H7 (cell line): ENCODE data around the gene GALR1. TPM values are rescaled to one million over a fixed set of nuclear protein-coding genes. Genes with fewer than 3 reads are reported as not detected.

ENCODE experiments used
- DNase-seq: peaks from one replicate; pipeline ENCODE4 v3.0.0; 2012
- H3K27me3 ChIP-seq: 2 replicates; pipeline ENCODE4 v1.6.0; 2011; ENCODE audit warnings: mild to moderate bottlenecking, low read length; ENCODE audit not compliant: control insufficient read depth, insufficient read depth
- H3K36me3 ChIP-seq: replicated peaks from 2 replicates; pipeline ENCODE4 v1.5.1; 2011; ENCODE audit warnings: low read length; ENCODE audit not compliant: control insufficient read depth, insufficient read depth
- H3K4me3 ChIP-seq: 2 replicates; pipeline ENCODE4 v1.5.1; 2011; ENCODE audit warnings: low read depth, mild to moderate bottlenecking, control low read depth, low read length, moderate library complexity; ENCODE audit not compliant: insufficient read depth
- total RNA-seq: library from RNA; depleted of rRNA; stranded (reverse); fragments of >200 nt; shearing (Covaris generic); gene quantifications from 2 replicates; pipeline ENCODE4 v1.2.3, GENCODE V29; 2014; rRNA removed

GALR1 gene
- total RNA-seq, result 0.15 and 0.17 TPM in 2 replicates

- no peaks in the 10 kb centered on the region for H3K36me3 ChIP-seq
- peak; percentile 86 for DNase-seq
- H3K27me3 ChIP-seq, result peaks cover 44% of the 10 kb centered on the region
- peak within 1 kb of the TSS; percentile 60 for H3K4me3 ChIP-seq
Measured at GRCh38 chr18:77249569-77250500, at the start of gene GALR1. TSS of gene GALR1 (plus strand) at chr18:77249848. CDS start at chr18:77250549, 701 bp downstream.

- no peaks in the 10 kb centered on the region for H3K27me3 ChIP-seq
- H3K4me3 ChIP-seq, result no peak overlapping the region
- no peak for DNase-seq
- no peaks in the 10 kb centered on the region for H3K36me3 ChIP-seq
Measured at GRCh38 chr18:77201506-77201905, 48.1 kb upstream of the GALR1 start.

- no peaks in the 10 kb centered on the region for H3K27me3 ChIP-seq
- no peaks in the 10 kb centered on the region for H3K36me3 ChIP-seq
- no peak for DNase-seq
- H3K4me3 ChIP-seq, result no peak overlapping the region
Measured at GRCh38 chr18:77202329-77202728, 47.3 kb upstream of the GALR1 start.

- DNase-seq, result no peak
- Histone ChIP-seq H3K4me3 (no peak overlapping the region), H3K27me3 (no peaks in the 10 kb centered on the region), H3K36me3 (no peaks in the 10 kb centered on the region)
Measured at GRCh38 chr18:77203071-77203470, 46.6 kb upstream of the GALR1 start.

- no peak for DNase-seq
- Histone ChIP-seq H3K36me3 (no peaks in the 10 kb centered on the region), H3K27me3 (no peaks in the 10 kb centered on the region), H3K4me3 (no peak overlapping the region)
Measured at GRCh38 chr18:77203851-77204250, 45.8 kb upstream of the GALR1 start.

- Histone ChIP-seq H3K27me3 (no peaks in the 10 kb centered on the region), H3K4me3 (no peak overlapping the region), H3K36me3 (no peaks in the 10 kb centered on the region)
- no peak for DNase-seq
Measured at GRCh38 chr18:77205769-77206168, 43.9 kb upstream of the GALR1 start.

- no peak for DNase-seq
- Histone ChIP-seq H3K4me3 (no peak overlapping the region), H3K36me3 (no peaks in the 10 kb centered on the region), H3K27me3 (no peaks in the 10 kb centered on the region)
Measured at GRCh38 chr18:77206676-77207374, 42.8 kb upstream of the GALR1 start.

- DNase-seq, result peak; percentile 75
- Histone ChIP-seq H3K36me3 (no peaks in the 10 kb centered on the region), H3K4me3 (no peak overlapping the region), H3K27me3 (no peaks in the 10 kb centered on the region)
Measured at GRCh38 chr18:77207540-77207939, 42.1 kb upstream of the GALR1 start.

- H3K27me3 ChIP-seq, result no peaks in the 10 kb centered on the region
- H3K36me3 ChIP-seq, result no peaks in the 10 kb centered on the region
- no peak overlapping the region for H3K4me3 ChIP-seq
- no peak for DNase-seq
Measured at GRCh38 chr18:77208964-77209363, 40.7 kb upstream of the GALR1 start.

- H3K36me3 ChIP-seq, result no peaks in the 10 kb centered on the region
- H3K4me3 ChIP-seq, result no peak overlapping the region
- DNase-seq, result no peak
- H3K27me3 ChIP-seq, result no peaks in the 10 kb centered on the region
Measured at GRCh38 chr18:77209587-77209986, 40.1 kb upstream of the GALR1 start.

GRCh38 chr18:77210249-77210648 lies 39.4 kb upstream of the GALR1 start:
- Histone ChIP-seq H3K4me3 (no peak overlapping the region), H3K36me3 (no peaks in the 10 kb centered on the region), H3K27me3 (no peaks in the 10 kb centered on the region)
- no peak for DNase-seq

- DNase-seq, result no peak
- Histone ChIP-seq H3K36me3 (no peaks in the 10 kb centered on the region), H3K4me3 (no peak overlapping the region), H3K27me3 (no peaks in the 10 kb centered on the region)
Measured at GRCh38 chr18:77218642-77219041, 31.0 kb upstream of the GALR1 start.

GRCh38 chr18:77220726-77221125 lies 28.9 kb upstream of the GALR1 start:
- no peak for DNase-seq
- Histone ChIP-seq H3K4me3 (no peak overlapping the region), H3K27me3 (no peaks in the 10 kb centered on the region), H3K36me3 (no peaks in the 10 kb centered on the region)

GRCh38 chr18:77222464-77222863 lies 27.2 kb upstream of the GALR1 start:
- H3K27me3 ChIP-seq, result no peaks in the 10 kb centered on the region
- DNase-seq, result no peak
- H3K4me3 ChIP-seq, result no peak overlapping the region
- H3K36me3 ChIP-seq, result no peaks in the 10 kb centered on the region

- Histone ChIP-seq H3K27me3 (no peaks in the 10 kb centered on the region), H3K36me3 (no peaks in the 10 kb centered on the region), H3K4me3 (no peak overlapping the region)
- no peak for DNase-seq
Measured at GRCh38 chr18:77223221-77223639, 26.4 kb upstream of the GALR1 start.
